Aorta (tissue), 5 donors: ENCODE measurements around the gene PC. TPM values are rescaled to one million over a fixed set of nuclear protein-coding genes. Genes with fewer than 3 reads are reported as not detected.

Source experiments
- ATAC-seq: fragments of 200-7000 bp; cut with Tn5 transposase; one replicate; pipeline ENCODE4 v1.9.1; 2022; ENCODE audit warnings: moderate library complexity; ENCODE audit not compliant: low FRiP score
- DNase-seq, 2 donors: peaks; one replicate each; pipeline ENCODE4 v3.0.0-alpha.2; 2020
- H3K27ac ChIP-seq, 2 donors: one replicate each; pipeline ENCODE4 v1.5.1; 2013; ENCODE audit warnings: low read length in 2 of 2, mild to moderate bottlenecking in 2 of 2, moderate library complexity in 2 of 2, control low read depth in 1 of 2, inconsistent platforms in 1 of 2, low read depth in 1 of 2
- H3K27me3 ChIP-seq, 2 donors: one replicate each; pipeline ENCODE4 v1.6.1; 2013; ENCODE audit warnings: control low read depth in 1 of 2, low read length in 1 of 2, mild to moderate bottlenecking in 1 of 2, moderate library complexity in 1 of 2; ENCODE audit not compliant: insufficient read depth in 2 of 2, control insufficient read depth in 1 of 2
- H3K36me3 ChIP-seq, 2 donors: one replicate each; pipeline ENCODE4 v1.6.1; 2013; ENCODE audit warnings: control low read depth in 1 of 2, low read length in 1 of 2, mild to moderate bottlenecking in 1 of 2; ENCODE audit not compliant: insufficient read depth in 2 of 2, control insufficient read depth in 1 of 2
- H3K4me1 ChIP-seq, 2 donors: one replicate each; pipeline ENCODE4 v1.6.1; 2013; ENCODE audit warnings: low read length in 2 of 2, control low read depth in 1 of 2, mild to moderate bottlenecking in 1 of 2, moderate library complexity in 1 of 2; ENCODE audit not compliant: insufficient read depth in 2 of 2, control insufficient read depth in 1 of 2
- H3K4me3 ChIP-seq, 2 donors: one replicate each; pipeline ENCODE4 v1.5.1; 2013; ENCODE audit warnings: low read length in 2 of 2, control low read depth in 1 of 2, mild to moderate bottlenecking in 1 of 2
- H3K9me3 ChIP-seq: one replicate; pipeline ENCODE4 v1.6.1; 2013; ENCODE audit warnings: mild to moderate bottlenecking, low read length; ENCODE audit not compliant: control insufficient read depth
- WGBS, 2 donors: extraction: QIAGEN DNeasy Blood & Tissue Kit; methylation state at CpG; one replicate each; pipeline ENCODE4 v1.1.7; 2013; 5-methylcytosine and 5-hydroxymethylcytosine counted together
- intact Hi-C, 2 donors: fragments of 100-400 bp; cut with DNase I; formaldehyde crosslinking; loops; one replicate each; pipeline versions ENCODE4 v1.14.2 to v1.15.0; 2022
- polyA plus RNA-seq, 2 donors: library from polyadenylated mRNA; stranded (reverse); fragments of 200-250 nt; gene quantifications; one replicate each; pipeline ENCODE4 v1.2.3, GENCODE V29; 2013
- total RNA-seq, 2 donors: library from RNA; stranded (reverse); fragmentation: NEBNext Ultra II Directional; extraction: Animal tissue kit (Norgen Biotek cat#: 25700); gene quantifications; one replicate each; pipeline ENCODE4 v1.2.1, GENCODE V29; 2021
- donor health status: healthy with polysubstance abuse.
- donor health status: Bipolar disorder and iron deficiency.
- donor health status: DM: no; HTN: no; CAD: no.
- donor health status: DM: no; HTN: no; CAD: no.
- donor health status: DM: yes; HTN: yes; CAD: no.

PC gene
- total and polyA plus RNA-seq, 4 donors: 12.6 to 22.7 (median 14.8) TPM

DNA sequence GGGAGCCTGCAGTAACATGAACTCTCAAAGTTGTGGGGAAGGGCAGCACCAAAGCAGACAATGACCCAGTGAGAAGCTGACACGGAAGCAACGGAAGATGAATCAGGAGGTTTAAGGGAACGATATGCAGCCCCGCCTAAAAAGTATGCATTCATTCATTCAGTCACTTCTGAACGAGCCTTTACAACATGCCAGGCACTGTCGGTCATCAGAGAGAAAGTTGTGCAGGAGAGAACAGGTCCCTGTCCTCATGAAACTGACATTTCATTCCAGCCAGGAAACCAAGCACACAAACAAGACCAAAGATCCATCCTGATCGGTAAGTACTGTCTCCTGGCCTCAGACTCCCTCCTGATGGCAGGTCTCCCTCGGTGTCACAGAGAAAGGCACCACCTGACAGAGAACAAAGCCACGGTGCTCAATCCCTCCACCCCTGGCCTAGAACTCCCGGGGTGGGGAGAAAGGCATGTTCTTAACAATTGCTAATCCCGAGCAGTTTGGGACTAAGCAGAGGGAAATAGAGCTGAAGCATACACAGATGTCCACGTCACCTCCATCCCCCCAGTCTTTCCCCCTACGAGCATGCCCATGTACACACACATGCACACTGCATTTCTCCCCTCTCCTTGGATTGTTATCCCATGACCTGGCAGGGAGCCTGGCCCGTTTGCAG lies 52.0 kb downstream of the PC start:
- no peak overlapping the region for H3K4me3 ChIP-seq
- H3K27ac ChIP-seq: no peak overlapping the region
- intact Hi-C loops: no loop called here
- DNase-seq: peak in 1 of 2 donors; percentile 62
- ATAC-seq: peak; percentile 9
- H3K36me3 ChIP-seq: no peaks in the 10 kb centered on the region
- no peaks in the 10 kb centered on the region for H3K27me3 ChIP-seq
- no peaks in the 10 kb centered on the region for H3K9me3 ChIP-seq
- 64% methylated on average over 14 of the region's 14 CpGs for WGBS, 2 donors
- no peaks in the 10 kb centered on the region for H3K4me1 ChIP-seq

DNA sequence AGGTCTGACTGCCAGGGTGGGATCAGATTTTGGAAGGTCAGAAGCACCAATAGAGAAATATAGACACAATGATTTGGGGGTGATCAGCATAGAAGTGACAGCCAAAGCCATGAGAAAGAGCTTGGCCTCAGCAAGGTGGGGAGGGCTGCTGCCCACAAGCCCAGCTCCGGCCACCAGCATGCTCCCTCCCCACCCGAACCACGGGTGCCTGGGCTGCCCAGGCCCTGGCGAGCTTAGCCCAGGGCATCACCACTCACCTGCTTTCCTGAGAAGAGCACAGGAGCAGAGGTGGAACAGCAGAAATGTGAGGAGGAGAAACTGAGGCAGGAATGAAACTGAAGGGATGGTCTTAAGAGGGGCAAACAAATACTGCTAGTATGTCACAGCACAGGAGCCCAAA lies 52.6 kb downstream of the PC start:
- DNase-seq (peak in 1 of 2 donors; percentile 32), ATAC-seq (no peak)
- no peaks in the 10 kb centered on the region for H3K36me3 ChIP-seq
- no peaks in the 10 kb centered on the region for H3K27me3 ChIP-seq
- H3K4me1 ChIP-seq: no peaks in the 10 kb centered on the region
- H3K4me3 ChIP-seq: no peak overlapping the region
- WGBS, 2 donors: 89 to 92% methylated on average over 4 of the region's 4 CpGs
- no peaks in the 10 kb centered on the region for H3K9me3 ChIP-seq
- H3K27ac ChIP-seq: no peak overlapping the region
- intact Hi-C loops: no loop called here

DNA sequence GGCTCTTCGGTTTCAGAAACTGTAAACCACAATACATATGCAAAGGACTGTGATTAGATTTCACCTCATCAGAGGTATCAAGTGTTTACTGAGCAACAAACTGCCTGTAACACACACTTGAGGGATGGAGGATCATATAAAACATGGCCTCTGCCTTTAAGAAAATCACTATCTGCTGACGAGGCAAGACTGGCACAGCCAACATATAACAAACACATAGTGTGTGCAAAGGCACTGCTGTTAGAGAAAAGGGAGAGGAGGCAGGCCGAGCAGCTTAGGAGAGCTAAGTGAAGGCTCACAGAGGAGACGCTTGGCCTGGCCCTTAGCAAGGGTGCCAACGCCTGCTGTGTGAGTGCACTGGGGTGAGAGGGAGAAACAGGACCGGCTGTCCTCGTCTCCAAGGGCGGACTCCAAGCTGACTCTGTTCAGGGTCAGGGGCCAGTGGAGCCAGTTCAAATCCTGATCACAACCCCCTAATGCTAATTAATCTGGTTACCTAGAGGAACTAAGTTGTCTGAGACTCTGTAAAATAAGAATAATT lies 53.1 kb downstream of the PC start:
- H3K27ac ChIP-seq: no peak overlapping the region
- H3K4me3 ChIP-seq: no peak overlapping the region
- no peak for ATAC-seq
- H3K9me3 ChIP-seq: no peaks in the 10 kb centered on the region
- 92 to 93% methylated on average over 8 of the region's 8 CpGs for WGBS, 2 donors
- intact Hi-C loops: no loop called here
- no peaks in the 10 kb centered on the region for H3K27me3 ChIP-seq
- DNase-seq: peak in 1 of 2 donors; percentile 44
- H3K4me1 ChIP-seq: no peaks in the 10 kb centered on the region
- H3K36me3 ChIP-seq: no peaks in the 10 kb centered on the region

DNA sequence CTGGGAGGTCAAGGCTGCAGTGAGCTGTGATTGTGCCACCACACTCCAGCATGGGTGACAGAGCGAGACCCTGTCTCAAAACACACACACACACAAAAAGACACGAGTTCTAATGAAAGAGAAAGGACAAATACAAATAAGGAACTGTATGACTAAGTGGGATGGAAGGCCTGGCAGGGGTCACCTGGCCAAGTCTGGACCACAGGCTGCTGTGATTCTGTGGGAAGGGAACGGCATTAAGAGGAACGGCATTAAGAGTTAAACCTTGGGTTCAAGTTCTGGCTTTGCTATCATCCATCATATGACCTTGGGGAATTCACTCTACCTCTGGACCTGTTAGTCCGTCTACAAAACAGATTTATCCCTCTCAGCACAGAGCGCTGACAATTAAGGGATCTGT lies 53.6 kb downstream of the PC start:
- Histone ChIP-seq H3K27me3 (no peaks in the 10 kb centered on the region), H3K27ac (no peak overlapping the region), H3K4me1 (no peaks in the 10 kb centered on the region), H3K4me3 (no peak overlapping the region), H3K36me3 (no peaks in the 10 kb centered on the region), H3K9me3 (no peaks in the 10 kb centered on the region)
- 88 to 93% methylated on average over 6 of the region's 6 CpGs for WGBS, 2 donors
- DNase-seq (no peak), ATAC-seq (no peak)
- intact Hi-C loops: no loop called here

DNA sequence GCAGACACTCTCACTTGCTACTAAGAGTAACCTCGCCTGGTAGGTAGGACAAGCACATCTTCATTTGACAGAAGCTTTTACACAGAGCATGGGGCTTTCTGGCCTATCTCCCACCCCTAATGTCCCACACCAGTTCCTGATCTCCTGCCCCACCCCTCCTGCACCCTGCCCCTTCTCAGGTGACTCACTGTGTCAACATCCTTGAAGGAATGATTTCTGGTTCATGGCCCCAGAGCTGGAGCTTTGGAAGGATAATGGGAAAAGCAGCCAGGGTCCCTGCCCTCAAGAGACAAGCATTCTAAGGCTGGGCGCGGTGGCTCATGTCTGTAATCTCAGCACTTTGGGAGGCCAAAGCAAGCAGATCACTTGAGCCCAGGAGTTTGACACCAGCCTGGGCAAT lies 54.1 kb downstream of the PC start:
- Histone ChIP-seq H3K27ac (no peak overlapping the region), H3K36me3 (no peaks in the 10 kb centered on the region), H3K4me1 (no peaks in the 10 kb centered on the region), H3K4me3 (no peak overlapping the region), H3K27me3 (no peaks in the 10 kb centered on the region), H3K9me3 (no peaks in the 10 kb centered on the region)
- intact Hi-C loops: no loop called here
- 95 to 96% methylated on average over 3 of the region's 3 CpGs for WGBS, 2 donors
- ATAC-seq: no peak
- DNase-seq: peak in 1 of 2 donors; percentile 36

DNA sequence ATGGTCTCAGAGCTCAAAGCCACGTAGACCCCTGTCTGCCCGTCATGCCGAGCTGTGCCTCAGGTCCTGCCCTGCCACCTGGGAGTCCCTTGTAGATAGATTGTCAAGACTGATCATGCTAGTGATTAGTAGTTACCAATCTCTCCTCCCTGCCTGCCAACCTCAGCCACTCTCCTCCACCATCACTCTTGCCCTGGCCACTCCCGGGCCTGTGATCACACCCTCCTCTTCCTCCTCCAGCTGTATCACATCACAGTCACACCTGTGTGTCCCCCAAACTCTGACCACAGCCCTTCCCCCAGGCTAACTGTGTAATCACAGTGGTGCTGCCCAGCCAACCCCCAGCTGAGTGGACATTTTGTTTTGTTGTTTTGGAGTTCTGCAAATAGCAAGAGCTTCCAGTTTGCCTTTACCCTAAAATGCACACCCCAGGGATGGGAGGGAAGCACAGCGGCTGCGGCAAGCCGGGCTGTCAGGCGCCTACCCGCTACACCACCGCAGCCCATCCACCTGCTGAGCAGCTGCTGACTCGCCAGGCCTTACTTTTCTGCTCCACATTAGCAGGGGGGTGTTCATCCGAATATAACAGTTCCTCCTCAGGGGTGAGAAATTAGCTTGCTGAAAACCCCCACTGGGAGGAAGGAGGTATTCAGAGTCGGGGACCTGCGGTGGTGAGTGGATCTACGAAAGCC lies 55.6 kb downstream of the PC start:
- Histone ChIP-seq H3K4me1 (no peaks in the 10 kb centered on the region), H3K27me3 (no peaks in the 10 kb centered on the region), H3K9me3 (no peaks in the 10 kb centered on the region), H3K27ac (no peak overlapping the region), H3K4me3 (no peak overlapping the region), H3K36me3 (no peaks in the 10 kb centered on the region)
- intact Hi-C loops: no loop called here
- 88 to 90% methylated on average over 15 of the region's 15 CpGs for WGBS, 2 donors
- ATAC-seq: no peak
- DNase-seq: peak in 1 of 2 donors; percentile 55

DNA sequence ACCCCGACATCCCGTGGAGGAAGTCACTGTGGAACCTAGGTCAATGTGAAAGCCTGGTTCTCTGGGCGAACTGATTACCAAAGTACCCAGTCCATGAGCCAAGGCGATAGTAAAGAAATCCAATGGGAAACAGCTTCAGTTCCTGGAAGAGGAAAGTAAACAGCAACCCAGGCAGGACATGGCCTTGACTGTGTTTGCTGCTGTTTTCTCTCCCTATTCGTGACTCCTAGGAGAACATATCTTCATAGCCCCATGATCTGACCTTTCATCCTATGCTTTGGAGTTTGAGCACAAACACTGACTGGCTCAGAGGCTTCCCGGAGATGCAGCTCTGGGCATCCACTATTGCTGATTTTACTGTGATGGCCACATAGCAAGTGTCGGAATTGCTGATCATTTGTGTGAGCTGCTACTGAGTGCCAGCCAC lies 56.2 kb downstream of the PC start:
- Histone ChIP-seq H3K27me3 (no peaks in the 10 kb centered on the region), H3K36me3 (no peaks in the 10 kb centered on the region), H3K9me3 (no peaks in the 10 kb centered on the region), H3K27ac (no peak overlapping the region), H3K4me3 (no peak overlapping the region), H3K4me1 (no peaks in the 10 kb centered on the region)
- DNase-seq (peak in 1 of 2 donors; percentile 13), ATAC-seq (no peak)
- intact Hi-C loops: no loop called here
- 90 to 94% methylated on average over 7 of the region's 7 CpGs for WGBS, 2 donors

DNA sequence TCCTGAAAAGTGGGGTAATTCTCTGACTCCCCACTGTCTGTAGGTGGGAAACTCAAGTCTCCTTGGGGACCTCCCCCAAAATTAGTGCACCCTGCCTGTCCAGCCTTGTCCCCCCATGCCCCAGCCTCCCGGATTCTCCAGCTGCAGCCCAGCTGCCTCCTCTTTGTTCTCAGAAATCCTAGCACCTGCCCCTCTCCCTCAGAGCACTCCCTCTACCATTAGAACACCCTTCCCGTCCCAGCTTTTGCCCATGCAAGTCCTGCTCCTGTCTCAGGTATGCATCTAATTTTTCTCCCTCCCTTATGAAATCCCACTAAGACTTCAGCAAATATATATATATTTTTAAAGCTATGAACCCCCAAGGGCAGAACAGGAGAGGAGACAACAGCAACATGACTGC lies 64.0 kb downstream of the PC start:
- Histone ChIP-seq H3K4me3 (no peak overlapping the region), H3K4me1 (no peaks in the 10 kb centered on the region), H3K36me3 (no peaks in the 10 kb centered on the region), H3K9me3 (no peaks in the 10 kb centered on the region), H3K27ac (no peak overlapping the region), H3K27me3 (no peaks in the 10 kb centered on the region)
- WGBS, 2 donors: 65 to 66% methylated on average over 2 of the region's 2 CpGs
- ATAC-seq (no peak), DNase-seq (no peak)
- intact Hi-C loops: no loop called here

DNA sequence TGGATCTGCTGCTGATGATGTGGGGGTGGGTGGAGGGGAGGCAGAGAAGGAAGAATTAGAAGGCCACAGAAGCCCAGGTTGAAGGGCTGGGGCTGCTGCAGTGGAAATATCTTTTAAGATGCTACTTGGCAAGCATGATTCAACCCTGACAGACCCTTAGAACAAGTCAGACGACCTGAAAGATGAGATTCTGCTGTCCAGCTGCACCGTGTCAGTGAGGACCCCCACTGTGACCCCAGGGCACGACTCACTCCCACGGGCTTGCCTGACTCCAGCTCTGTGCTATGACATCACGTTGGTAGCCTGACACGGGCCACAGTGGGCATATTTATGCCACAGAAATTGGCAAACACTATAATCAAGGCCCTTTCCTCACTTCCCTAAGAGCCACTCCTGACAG lies 65.3 kb downstream of the PC start:
- DNase-seq (no peak), ATAC-seq (no peak)
- Histone ChIP-seq H3K9me3 (no peaks in the 10 kb centered on the region), H3K36me3 (no peaks in the 10 kb centered on the region), H3K4me3 (no peak overlapping the region), H3K4me1 (no peaks in the 10 kb centered on the region), H3K27ac (no peak overlapping the region), H3K27me3 (no peaks in the 10 kb centered on the region)
- intact Hi-C loops: no loop called here
- 42 to 49% methylated on average over 6 of the region's 6 CpGs for WGBS, 2 donors
